Muscle of leg (tissue), 16 donors: Measurements from ENCODE around the gene ADAMTS14. TPM values are rescaled to one million over a fixed set of nuclear protein-coding genes. Genes with fewer than 3 reads are reported as not detected.
"Not testable (repeated sequence)": the region's sequence is repeated elsewhere in the genome, so short reads cannot be mapped to it uniquely, and the experiment has no call there.

Experiments
- DNase-seq: peaks from one replicate; pipeline ENCODE4 v3.0.0; 2013
- H3K27ac ChIP-seq: one replicate; pipeline ENCODE4 v1.5.1; 2013; ENCODE audit warnings: mild to moderate bottlenecking, low read length, control low read depth
- H3K27me3 ChIP-seq: one replicate; pipeline ENCODE4 v1.6.1; 2013; ENCODE audit warnings: low read length; ENCODE audit not compliant: control insufficient read depth, insufficient read depth
- H3K36me3 ChIP-seq: one replicate; pipeline ENCODE4 v1.6.1; 2013; ENCODE audit warnings: low read length; ENCODE audit not compliant: control insufficient read depth, insufficient read depth
- H3K4me1 ChIP-seq: one replicate; pipeline ENCODE4 v1.6.1; 2013; ENCODE audit warnings: low read length; ENCODE audit not compliant: control insufficient read depth, insufficient read depth
- H3K4me3 ChIP-seq: one replicate; pipeline ENCODE4 v1.5.1; 2013; ENCODE audit warnings: low read length, control low read depth
- H3K9me3 ChIP-seq: replicated peaks from 2 replicates; pipeline ENCODE4 v1.6.1; 2013; ENCODE audit warnings: low read depth, low read length; ENCODE audit not compliant: control insufficient read depth
- WGBS: methylation state at CpG from one replicate; pipeline ENCODE4 v1.1.5; 2013; ENCODE audit warnings: missing lambda C conversion rate; ENCODE audit not compliant: insufficient coverage; 5-methylcytosine and 5-hydroxymethylcytosine counted together
- long read RNA-seq, 11 donors: transcript quantifications; one replicate each; lab custom pipeline, GENCODE V29; 2026
- polyA plus RNA-seq, 8 donors: library from polyadenylated mRNA; unstranded; fragments of 120-200 nt; gene quantifications; one replicate each; pipeline versions ENCODE4 v1.2.1 to v1.2.3, GENCODE V29; 2013; ENCODE audit warnings: inconsistent platforms in 1 of 8, low replicate concordance in 1 of 8; ENCODE audit not compliant: insufficient read length in 8 of 8, insufficient read depth in 1 of 8
- total RNA-seq: library from RNA; stranded (reverse); fragments of 120-200 nt; gene quantifications from one replicate; pipeline ENCODE4 v1.2.4, GENCODE V29; 2013

The ADAMTS14 gene, protein sequence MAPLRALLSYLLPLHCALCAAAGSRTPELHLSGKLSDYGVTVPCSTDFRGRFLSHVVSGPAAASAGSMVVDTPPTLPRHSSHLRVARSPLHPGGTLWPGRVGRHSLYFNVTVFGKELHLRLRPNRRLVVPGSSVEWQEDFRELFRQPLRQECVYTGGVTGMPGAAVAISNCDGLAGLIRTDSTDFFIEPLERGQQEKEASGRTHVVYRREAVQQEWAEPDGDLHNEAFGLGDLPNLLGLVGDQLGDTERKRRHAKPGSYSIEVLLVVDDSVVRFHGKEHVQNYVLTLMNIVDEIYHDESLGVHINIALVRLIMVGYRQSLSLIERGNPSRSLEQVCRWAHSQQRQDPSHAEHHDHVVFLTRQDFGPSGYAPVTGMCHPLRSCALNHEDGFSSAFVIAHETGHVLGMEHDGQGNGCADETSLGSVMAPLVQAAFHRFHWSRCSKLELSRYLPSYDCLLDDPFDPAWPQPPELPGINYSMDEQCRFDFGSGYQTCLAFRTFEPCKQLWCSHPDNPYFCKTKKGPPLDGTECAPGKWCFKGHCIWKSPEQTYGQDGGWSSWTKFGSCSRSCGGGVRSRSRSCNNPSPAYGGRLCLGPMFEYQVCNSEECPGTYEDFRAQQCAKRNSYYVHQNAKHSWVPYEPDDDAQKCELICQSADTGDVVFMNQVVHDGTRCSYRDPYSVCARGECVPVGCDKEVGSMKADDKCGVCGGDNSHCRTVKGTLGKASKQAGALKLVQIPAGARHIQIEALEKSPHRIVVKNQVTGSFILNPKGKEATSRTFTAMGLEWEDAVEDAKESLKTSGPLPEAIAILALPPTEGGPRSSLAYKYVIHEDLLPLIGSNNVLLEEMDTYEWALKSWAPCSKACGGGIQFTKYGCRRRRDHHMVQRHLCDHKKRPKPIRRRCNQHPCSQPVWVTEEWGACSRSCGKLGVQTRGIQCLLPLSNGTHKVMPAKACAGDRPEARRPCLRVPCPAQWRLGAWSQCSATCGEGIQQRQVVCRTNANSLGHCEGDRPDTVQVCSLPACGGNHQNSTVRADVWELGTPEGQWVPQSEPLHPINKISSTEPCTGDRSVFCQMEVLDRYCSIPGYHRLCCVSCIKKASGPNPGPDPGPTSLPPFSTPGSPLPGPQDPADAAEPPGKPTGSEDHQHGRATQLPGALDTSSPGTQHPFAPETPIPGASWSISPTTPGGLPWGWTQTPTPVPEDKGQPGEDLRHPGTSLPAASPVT
- 12.5 TPM for total RNA-seq
- 10 to 100 TPM; 15.5 to 30.0 (median 21.7) TPM for polyA plus RNA-seq
- long read RNA-seq, donor 1: 0 reads
- long read RNA-seq, donor 2: 0 reads
- long read RNA-seq, donor 3: 0 reads
- long read RNA-seq, donor 4, partial matches to known transcripts: 5 of 5 reads
- long read RNA-seq, donor 4, other reads (novel, unspliced or antisense): 0 of 5 reads
- long read RNA-seq, donor 5: 0 reads
- long read RNA-seq, donor 6, partial matches to known transcripts: 5 of 5 reads
- long read RNA-seq, donor 6, other reads (novel, unspliced or antisense): 0 of 5 reads
- long read RNA-seq, donor 7, partial matches to known transcripts: 18 of 18 reads
- long read RNA-seq, donor 7, other reads (novel, unspliced or antisense): 0 of 18 reads
- long read RNA-seq, donor 8: 0 reads
- long read RNA-seq, donor 9: 0 reads
- long read RNA-seq, donor 10, partial matches to known transcripts: 31 of 31 reads
- long read RNA-seq, donor 10, other reads (novel, unspliced or antisense): 0 of 31 reads
- long read RNA-seq, donor 11, full-length matches to known transcripts: 1 of 1 reads
- long read RNA-seq, donor 11, partial matches to known transcripts: 0 of 1 reads
- long read RNA-seq, donor 11, other reads (novel, unspliced or antisense): 0 of 1 reads

DNA sequence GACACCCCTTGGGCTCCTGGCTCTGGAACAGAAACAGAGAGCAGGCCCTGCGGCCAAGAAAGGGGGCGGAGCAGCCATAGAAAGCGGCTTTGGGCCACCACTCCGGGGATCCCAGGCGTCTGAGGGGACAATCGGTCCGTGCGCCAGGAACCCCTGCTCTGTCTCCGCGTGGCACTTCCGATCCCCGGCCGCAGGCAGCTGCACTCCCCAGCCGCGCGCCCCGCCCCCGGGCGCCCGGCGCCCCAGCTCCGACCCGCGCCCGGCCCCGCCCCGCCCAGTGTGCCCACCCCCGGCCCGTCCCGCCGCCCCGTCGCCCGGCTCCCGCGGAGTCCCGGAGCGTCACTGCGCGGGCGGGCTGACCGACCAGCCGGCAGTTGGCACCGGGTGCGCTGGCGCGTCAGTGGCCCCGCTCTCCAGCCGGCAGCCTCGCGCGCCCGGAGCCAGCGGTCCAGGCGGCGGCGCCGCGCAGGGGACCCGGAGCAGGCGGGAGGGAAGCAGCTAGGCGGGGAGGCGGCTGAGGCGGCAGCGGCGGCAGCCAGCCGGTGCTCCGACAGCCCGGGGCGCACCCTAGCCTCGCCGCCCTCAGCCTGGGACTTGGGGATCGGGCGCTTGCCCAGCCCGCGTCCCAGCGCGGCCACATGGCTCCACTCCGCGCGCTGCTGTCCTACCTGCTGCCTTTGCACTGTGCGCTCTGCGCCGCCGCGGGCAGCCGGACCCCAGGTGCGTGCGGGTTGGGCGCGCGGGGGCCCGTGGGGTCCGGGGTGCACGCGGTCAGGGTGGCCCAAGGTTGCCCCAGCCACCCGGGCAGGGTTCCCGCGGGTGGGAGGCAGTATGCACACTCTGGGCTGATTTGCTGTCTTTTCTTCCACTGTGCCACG is at the start of gene ADAMTS14:
Gene ADAMTS14 (plus strand): TSS at position 342 of the 878 bp plus-strand sequence. CDS start 297 bp downstream, at position 639.
- DNase-seq: peak; percentile 79
- Histone ChIP-seq H3K36me3 (peaks cover 16% of the 10 kb centered on the region), H3K9me3 (no peaks in the 10 kb centered on the region), H3K4me1 (peaks cover 60% of the 10 kb centered on the region), H3K27me3 (peaks cover 4% of the 10 kb centered on the region), H3K27ac (peak within 1 kb of the TSS; percentile 96), H3K4me3 (peak within 1 kb of the TSS; percentile 64)
- WGBS: under 1% methylated on average over 87 of the region's 100 CpGs

- no peaks in the 10 kb centered on the region for H3K36me3 ChIP-seq
- H3K27ac ChIP-seq: no peak overlapping the region
- H3K9me3 ChIP-seq: peaks cover 17% of the 10 kb centered on the region
- no peaks in the 10 kb centered on the region for H3K27me3 ChIP-seq
- no CpG with 5 or more reads among the region's 3 CpGs for WGBS
- no peak for DNase-seq
- H3K4me3 ChIP-seq: no peak overlapping the region
- peaks cover 7% of the 10 kb centered on the region for H3K4me1 ChIP-seq
Observed at GRCh38 chr10:70622541-70622940, 49.8 kb upstream of the ADAMTS14 start.

GRCh38 chr10:70622981-70623844 is 49.1 kb upstream of the ADAMTS14 start:
- no peak for DNase-seq
- H3K36me3 ChIP-seq: no peaks in the 10 kb centered on the region
- H3K27ac ChIP-seq: no peak overlapping the region
- peaks cover 1% of the 10 kb centered on the region for H3K4me1 ChIP-seq
- no peaks in the 10 kb centered on the region for H3K27me3 ChIP-seq
- 83% methylated on average over 3 of the region's 3 CpGs for WGBS
- no peak overlapping the region for H3K4me3 ChIP-seq
- peaks cover 21% of the 10 kb centered on the region for H3K9me3 ChIP-seq

GRCh38 chr10:70626056-70626455 is 46.2 kb upstream of the ADAMTS14 start:
- DNase-seq: no peak
- Histone ChIP-seq H3K27me3 (no peaks in the 10 kb centered on the region), H3K27ac (no peak overlapping the region), H3K36me3 (no peaks in the 10 kb centered on the region), H3K4me1 (no peaks in the 10 kb centered on the region), H3K4me3 (no peak overlapping the region), H3K9me3 (peaks cover 10% of the 10 kb centered on the region)

DNA sequence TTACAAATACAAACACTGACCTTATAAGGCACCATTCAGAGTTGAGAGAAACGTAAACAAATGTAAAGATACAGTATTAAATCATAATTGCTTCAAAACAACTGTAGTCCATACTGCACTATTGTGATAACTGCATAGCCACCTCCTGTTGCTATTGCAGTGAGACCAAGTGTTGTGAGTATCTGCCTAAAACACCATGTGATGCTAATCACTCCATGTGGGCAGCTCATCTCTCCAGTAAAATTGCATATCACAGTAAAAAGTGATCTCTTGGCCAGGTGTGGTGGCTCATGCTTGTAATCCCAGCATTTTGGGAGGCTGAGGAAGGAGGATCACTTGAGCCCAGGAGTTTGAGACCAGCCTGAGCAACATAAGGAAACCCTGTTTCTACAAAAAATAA is 43.0 kb upstream of the ADAMTS14 start:
- peaks cover 8% of the 10 kb centered on the region for H3K9me3 ChIP-seq
- no peak overlapping the region for H3K27ac ChIP-seq
- no peaks in the 10 kb centered on the region for H3K36me3 ChIP-seq
- H3K27me3 ChIP-seq: no peaks in the 10 kb centered on the region
- no CpG with 5 or more reads among the region's 1 CpG for WGBS
- no peaks in the 10 kb centered on the region for H3K4me1 ChIP-seq
- no peak overlapping the region for H3K4me3 ChIP-seq
- DNase-seq: no peak

DNA sequence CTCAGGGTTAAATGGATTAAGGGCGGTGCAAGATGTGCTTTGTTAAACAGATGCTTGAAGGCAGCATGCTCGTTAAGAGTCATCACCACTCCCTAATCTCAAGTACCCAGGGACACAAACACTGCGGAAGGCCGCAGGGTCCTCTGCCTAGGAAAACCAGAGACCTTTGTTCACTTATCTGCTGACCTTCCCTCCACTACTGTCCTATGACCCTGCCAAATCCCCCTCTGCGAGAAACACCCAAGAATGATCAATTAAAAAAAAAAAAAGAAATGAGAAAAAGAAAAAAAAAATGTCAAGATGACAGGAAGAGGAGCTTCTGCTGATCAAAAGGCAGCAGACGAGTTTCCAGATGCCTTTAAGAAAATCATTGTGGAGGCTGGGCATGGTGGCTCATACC is 40.6 kb upstream of the ADAMTS14 start:
- 38% methylated on average over 1 of the region's 6 CpGs for WGBS
- not testable (repeated sequence) for H3K4me1 ChIP-seq, H3K4me3 ChIP-seq, H3K36me3 ChIP-seq, H3K9me3 ChIP-seq, H3K27me3 ChIP-seq, DNase-seq, H3K27ac ChIP-seq

DNA sequence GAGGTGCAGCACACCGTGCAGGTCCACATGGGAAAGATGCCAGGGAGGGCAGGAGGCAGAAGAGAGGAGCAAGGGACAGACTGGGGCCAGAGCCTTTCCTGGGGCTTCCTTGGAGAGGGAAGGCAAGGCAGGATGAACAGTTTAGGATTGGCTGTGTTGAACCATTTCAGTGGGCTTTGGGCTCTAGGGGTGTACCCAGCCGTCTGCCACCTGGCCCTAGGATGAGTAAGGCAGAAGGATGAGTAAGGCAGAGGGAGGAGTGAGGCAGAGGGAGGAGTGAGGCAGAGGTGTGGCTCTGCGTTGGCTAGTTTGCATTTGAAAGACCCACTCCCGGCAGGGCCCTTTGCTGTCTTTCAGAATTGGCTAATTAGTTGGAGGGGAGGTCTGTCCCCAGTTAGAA is 38.3 kb upstream of the ADAMTS14 start:
- H3K36me3 ChIP-seq: no peaks in the 10 kb centered on the region
- H3K4me1 ChIP-seq: no peaks in the 10 kb centered on the region
- WGBS: 61% methylated on average over 4 of the region's 4 CpGs
- no peak overlapping the region for H3K27ac ChIP-seq
- no peaks in the 10 kb centered on the region for H3K27me3 ChIP-seq
- H3K4me3 ChIP-seq: no peak overlapping the region
- no peak for DNase-seq
- no peaks in the 10 kb centered on the region for H3K9me3 ChIP-seq

- not testable (repeated sequence) for DNase-seq, H3K27me3 ChIP-seq, H3K36me3 ChIP-seq, H3K27ac ChIP-seq, H3K4me1 ChIP-seq, H3K4me3 ChIP-seq, H3K9me3 ChIP-seq
- 91% methylated on average over 4 of the region's 5 CpGs for WGBS
Observed at GRCh38 chr10:70634515-70634914, 37.8 kb upstream of the ADAMTS14 start.
